H9 (cell line): ENCODE data around the gene BAZ2A. TPM values are rescaled to one million over a fixed set of nuclear protein-coding genes. Genes with fewer than 3 reads are reported as not detected.

ENCODE experiments used
- DNase-seq: peaks from one replicate; pipeline ENCODE4 v3.0.0-alpha.2; 2017
- H2AFZ ChIP-seq: one replicate; pipeline ENCODE4 v1.6.1; 2013; ENCODE audit warnings: mild to moderate bottlenecking, low read length, control low read depth, moderate library complexity
- H2AK5ac ChIP-seq: 2 replicates; pipeline ENCODE4 v1.6.1; 2013; ENCODE audit warnings: low read length, control low read depth, mixed read lengths; ENCODE audit not compliant: insufficient read length
- H2BK120ac ChIP-seq: one replicate; pipeline ENCODE4 v1.6.1; 2013; ENCODE audit warnings: low read depth, mild to moderate bottlenecking, low read length, control low read depth, inconsistent platforms; ENCODE audit not compliant: poor library complexity, severe bottlenecking
- H2BK12ac ChIP-seq: 2 replicates; pipeline ENCODE4 v1.6.1; 2013; ENCODE audit warnings: low read length, control low read depth, mixed read lengths, low read depth; ENCODE audit not compliant: insufficient read length
- H2BK15ac ChIP-seq: 2 replicates; pipeline ENCODE4 v1.6.1; 2013; ENCODE audit warnings: low read depth, low read length, control low read depth
- H2BK20ac ChIP-seq: one replicate; pipeline ENCODE4 v1.6.1; 2013; ENCODE audit warnings: low read depth, mild to moderate bottlenecking, low read length, control low read depth, inconsistent platforms; ENCODE audit not compliant: poor library complexity, severe bottlenecking
- H2BK5ac ChIP-seq: 2 replicates; pipeline ENCODE4 v1.6.1; 2013; ENCODE audit warnings: low read length, control low read depth, mixed read lengths; ENCODE audit not compliant: insufficient read length
- H3K14ac ChIP-seq: 2 replicates; pipeline ENCODE4 v1.6.1; 2013; ENCODE audit warnings: low read length, control low read depth; ENCODE audit not compliant: insufficient read depth
- H3K18ac ChIP-seq: 2 replicates; pipeline ENCODE4 v1.6.1; 2013; ENCODE audit warnings: low read depth, mild to moderate bottlenecking, mixed read lengths, low read length, control low read depth; ENCODE audit not compliant: insufficient read length
- H3K23ac ChIP-seq: 2 replicates; pipeline ENCODE4 v1.6.1; 2013; ENCODE audit warnings: low read length, control low read depth, mixed read lengths, low read depth; ENCODE audit not compliant: insufficient read length
- H3K23me2 ChIP-seq: 2 replicates; pipeline ENCODE4 v1.6.1; 2013; ENCODE audit warnings: low read depth, mild to moderate bottlenecking, mixed read lengths, low read length, control low read depth; ENCODE audit not compliant: insufficient read length, poor library complexity, severe bottlenecking
- H3K27ac ChIP-seq: 2 replicates; pipeline ENCODE4 v1.5.1; 2013; ENCODE audit warnings: low read length, control low read depth, mixed read lengths, low read depth; ENCODE audit not compliant: insufficient read length
- H3K27me3 ChIP-seq: 2 replicates; pipeline ENCODE4 v1.6.1; 2013; ENCODE audit warnings: low read length, control low read depth, inconsistent platforms; ENCODE audit not compliant: insufficient read depth
- H3K4ac ChIP-seq: 2 replicates; pipeline ENCODE4 v1.6.1; 2013; ENCODE audit warnings: low read depth, mild to moderate bottlenecking, control low read depth, inconsistent platforms, low read length, moderate library complexity
- H3K4me1 ChIP-seq: 2 replicates; pipeline ENCODE4 v1.6.1; 2013; ENCODE audit warnings: low read length, control low read depth, inconsistent platforms; ENCODE audit not compliant: insufficient read depth
- H3K4me2 ChIP-seq: 2 replicates; pipeline ENCODE4 v1.6.1; 2013; ENCODE audit warnings: low read length, control low read depth, mixed read lengths; ENCODE audit not compliant: insufficient read length, insufficient read depth
- H3K56ac ChIP-seq: 2 replicates; pipeline ENCODE4 v1.6.1; 2013; ENCODE audit warnings: low read depth, mild to moderate bottlenecking, mixed read lengths, low read length, control low read depth; ENCODE audit not compliant: insufficient read length
- H3K79me1 ChIP-seq: 2 replicates; pipeline ENCODE4 v1.6.1; 2013; ENCODE audit warnings: low read depth, mild to moderate bottlenecking, moderate library complexity, low read length, control low read depth, inconsistent platforms; ENCODE audit not compliant: insufficient read depth, poor library complexity, severe bottlenecking
- H3K79me2 ChIP-seq: 2 replicates; pipeline ENCODE4 v1.6.1; 2013; ENCODE audit warnings: low read length, control low read depth, inconsistent platforms; ENCODE audit not compliant: insufficient read depth
- H3K9ac ChIP-seq: 2 replicates; pipeline ENCODE4 v1.6.1; 2013; ENCODE audit warnings: low read length, control low read depth, mixed read lengths; ENCODE audit not compliant: insufficient read length; ENCODE audit errors: extremely low read depth
- H3K9me3 ChIP-seq: one replicate; pipeline ENCODE4 v1.6.1; 2013; ENCODE audit warnings: low read depth, low read length, inconsistent platforms; ENCODE audit not compliant: control insufficient read depth
- H3T11ph ChIP-seq: one replicate; pipeline ENCODE4 v1.6.1; 2013; ENCODE audit warnings: mild to moderate bottlenecking, low read length, control low read depth, inconsistent platforms
- H4K20me1 ChIP-seq: one replicate; pipeline ENCODE4 v1.6.1; 2013; ENCODE audit not compliant: control insufficient read depth, insufficient read length, insufficient read depth
- H4K5ac ChIP-seq: 2 replicates; pipeline ENCODE4 v1.6.1; 2013; ENCODE audit warnings: low read depth, mild to moderate bottlenecking, mixed read lengths, low read length, control low read depth; ENCODE audit not compliant: insufficient read length
- H4K8ac ChIP-seq: replicated peaks from 2 replicates; pipeline ENCODE4 v1.6.1; 2013; ENCODE audit warnings: low read length, control low read depth, mixed read lengths, low read depth; ENCODE audit not compliant: insufficient read length
- H4K91ac ChIP-seq: 2 replicates; pipeline ENCODE4 v1.6.1; 2013; ENCODE audit warnings: low read depth, mild to moderate bottlenecking, moderate library complexity, mixed read lengths, low read length, control low read depth; ENCODE audit not compliant: insufficient read length
- H3K27ac Mint-ChIP-seq, 3 experiments: 2 replicates in 2 of 3; 3 replicates in 1 of 3; pipeline ENCODE4 v1.8.0; 2020 to 2021; ENCODE audit warnings: mixed read lengths in 3 of 3, mild to moderate bottlenecking in 1 of 3, moderate library complexity in 1 of 3
- H3K27me3 Mint-ChIP-seq: 2 replicates; pipeline ENCODE4 v1.8.0; 2021; ENCODE audit warnings: low read depth, mild to moderate bottlenecking, moderate library complexity, mixed read lengths
- H3K36me3 Mint-ChIP-seq, 3 experiments: 2 replicates in 2 of 3; 3 replicates in 1 of 3; pipeline ENCODE4 v1.8.0; 2020 to 2021; ENCODE audit warnings: low read depth in 3 of 3, mixed read lengths in 3 of 3; ENCODE audit not compliant: insufficient read depth in 1 of 3
- H3K4me1 Mint-ChIP-seq, 2 experiments: 2 replicates each; pipeline ENCODE4 v1.8.0; 2020; ENCODE audit warnings: mixed read lengths in 2 of 2
- H3K4me3 Mint-ChIP-seq, 2 experiments: 2 replicates in 1 of 2; 3 replicates in 1 of 2; pipeline ENCODE4 v1.8.0; 2020 to 2021; ENCODE audit warnings: mild to moderate bottlenecking in 2 of 2, mixed read lengths in 2 of 2, moderate library complexity in 1 of 2
- H3K9me3 Mint-ChIP-seq, 2 experiments: 2 replicates in 1 of 2; 3 replicates in 1 of 2; pipeline ENCODE4 v1.8.0; 2020; ENCODE audit warnings: mild to moderate bottlenecking in 2 of 2, mixed read lengths in 2 of 2, moderate library complexity in 1 of 2
- CTCF ChIP-seq: fragments of 200-600 bp; sonication (generic); conservative IDR thresholded peaks from 3 replicates; pipeline ENCODE4 v1.8.0; 2021; ENCODE audit warnings: antibody characterized with exemption, mild to moderate bottlenecking
- WGBS: extraction: QIAGEN DNeasy Blood & Tissue Kit; methylation state at CpG from one replicate; pipeline ENCODE4 v1.1.7; 2013; ENCODE audit warnings: missing lambda C conversion rate, low lambda C conversion rate, mixed read lengths; ENCODE audit not compliant: insufficient read length; ENCODE audit errors: extremely low coverage; 5-methylcytosine and 5-hydroxymethylcytosine counted together
- total RNA-seq: library from RNA; stranded (reverse); gene quantifications from 2 replicates; pipeline ENCODE4 v1.2.1, GENCODE V29; 2021

The BAZ2A gene
- total RNA-seq, 1 experiment from 2014 or later, result 108 TPM

GRCh38 chr12:56574210-56574609 is 55.9 kb downstream of the BAZ2A start:
- Histone ChIP-seq H3K4me1 (no peaks in the 10 kb centered on the region), H3K9ac (no peak overlapping the region), H3K79me1 (no peaks in the 10 kb centered on the region), H3K23me2 (no peaks in the 10 kb centered on the region), H2AFZ (no peak overlapping the region), H3K9me3 (no peaks in the 10 kb centered on the region), H2BK120ac (no peak overlapping the region), H3K4me2 (no peak overlapping the region), H2BK12ac (no peak overlapping the region), H2AK5ac (no peak overlapping the region), H4K5ac (no peak overlapping the region), H3K27ac (no peak overlapping the region), H4K91ac (no peak overlapping the region), H4K20me1 (no peaks in the 10 kb centered on the region), H3K14ac (no peak overlapping the region), H2BK15ac (no peak overlapping the region), H3K56ac (no peak overlapping the region), H4K8ac (no peak overlapping the region), H3T11ph (no peak overlapping the region), H3K23ac (no peak overlapping the region), H2BK5ac (no peak overlapping the region), H3K79me2 (no peaks in the 10 kb centered on the region), H3K18ac (no peak overlapping the region), H3K27me3 (no peaks in the 10 kb centered on the region), H2BK20ac (no peak overlapping the region), H3K4ac (no peak overlapping the region)
- peaks cover 0 to 8% (median 0%) of the 10 kb centered on the region in 3 experiments; a peak in 2 of 7 replicates for H3K36me3 Mint-ChIP-seq
- H3K27ac Mint-ChIP-seq, result no peak overlapping the region
- no peak overlapping the region for H3K4me3 Mint-ChIP-seq
- H3K9me3 Mint-ChIP-seq, result no peaks in the 10 kb centered on the region
- DNase-seq, result no peak
- no CpG with 5 or more reads among the region's 2 CpGs for WGBS
- no peaks in the 10 kb centered on the region for H3K27me3 Mint-ChIP-seq
- no peak for TF ChIP-seq CTCF
- H3K4me1 Mint-ChIP-seq, result peaks cover 0 to 8% of the 10 kb centered on the region in 2 experiments; a peak in 2 of 4 replicates
